Activated B cell treated with CpG ODN at 0.5 μM for 24 hours (primary cell): ENCODE measurements around the gene AUTS2. TPM values are rescaled to one million over a fixed set of nuclear protein-coding genes. Genes with fewer than 3 reads are reported as not detected.

ENCODE experiments used
- ATAC-seq: fragments of 200-7000 bp; cut with Tn5 transposase; one replicate; pipeline ENCODE4 v1.10.0; 2021; ENCODE audit warnings: low read depth, mild to moderate bottlenecking, moderate library complexity
- CTCF ChIA-PET: fragments of 350-600 bp; sonication (Branson Sonifier 250); formaldehyde crosslinking; loops from one replicate; lab custom pipeline; 2021; ENCODE audit warnings: antibody characterized with exemption; lab: Charles Lee
- POLR2A ChIA-PET: fragments of 350-600 bp; sonication (Branson Sonifier 250); formaldehyde crosslinking; loops from one replicate; lab custom pipeline; 2021; ENCODE audit warnings: antibody characterized with exemption; lab: Charles Lee
- DNase-seq: peaks from one replicate; pipeline ENCODE4 v3.0.0; 2022
- H3K27ac Mint-ChIP-seq: one replicate; pipeline ENCODE4 v1.8.0; 2020; ENCODE audit warnings: mixed read lengths
- H3K27me3 Mint-ChIP-seq: one replicate; pipeline ENCODE4 v1.8.0; 2021; ENCODE audit warnings: mixed read lengths
- H3K36me3 Mint-ChIP-seq: one replicate; pipeline ENCODE4 v1.8.0; 2021; ENCODE audit warnings: low read depth, mixed read lengths
- H3K4me1 Mint-ChIP-seq: one replicate; pipeline ENCODE4 v1.8.0; 2021; ENCODE audit warnings: mixed read lengths
- H3K4me3 Mint-ChIP-seq: one replicate; pipeline ENCODE4 v1.8.0; 2020; ENCODE audit warnings: mild to moderate bottlenecking, mixed read lengths
- H3K9me3 Mint-ChIP-seq: one replicate; pipeline ENCODE4 v1.8.0; 2020; ENCODE audit warnings: mixed read lengths
- CTCF ChIP-seq: fragments of 200-600 bp; IDR thresholded peaks from one replicate; pipeline ENCODE4 v1.8.0; 2022; ENCODE audit warnings: antibody characterized with exemption, mild to moderate bottlenecking
- intact Hi-C: fragments of 100-400 bp; cut with micrococcal nuclease; formaldehyde crosslinking; loops from one replicate; pipeline ENCODE4 v1.15.1; 2024
- total RNA-seq: library from RNA; stranded (reverse); gene quantifications from 2 replicates; pipeline ENCODE4 v1.2.3, GENCODE V29; 2022

The AUTS2 gene
- total RNA-seq, 1 donor from 2014 or later = 15.9 TPM

GRCh38 chr7:69879989-69880388 is 281.7 kb downstream of the AUTS2 start:
- POLR2A ChIA-PET = no interaction called here
- Mint-ChIP-seq H3K27me3 (no peaks in the 10 kb centered on the region), H3K4me3 (no peak overlapping the region), H3K36me3 (peaks cover 5% of the 10 kb centered on the region), H3K27ac (peak overlapping the region; percentile 37), H3K4me1 (peaks cover 44% of the 10 kb centered on the region), H3K9me3 (no peaks in the 10 kb centered on the region)
- no peak for DNase-seq
- CTCF ChIA-PET = no interaction called here
- TF ChIP-seq CTCF = no peak
- no peak for ATAC-seq
- intact Hi-C loops = no loop called here

- Mint-ChIP-seq H3K4me1 (peaks cover 44% of the 10 kb centered on the region), H3K9me3 (no peaks in the 10 kb centered on the region), H3K27ac (no peak overlapping the region), H3K36me3 (peaks cover 5% of the 10 kb centered on the region), H3K27me3 (no peaks in the 10 kb centered on the region), H3K4me3 (peak overlapping the region; percentile 28)
- TF ChIP-seq CTCF = no peak
- DNase-seq (no peak), ATAC-seq (peak; percentile 31)
- ChIA-PET CTCF (no interaction called here), POLR2A (no interaction called here)
- intact Hi-C loops = no loop called here
Measured at GRCh38 chr7:69880840-69881239, 282.6 kb downstream of the AUTS2 start.

- Mint-ChIP-seq H3K27me3 (no peaks in the 10 kb centered on the region), H3K4me1 (peaks cover 39% of the 10 kb centered on the region), H3K9me3 (no peaks in the 10 kb centered on the region), H3K36me3 (peaks cover 5% of the 10 kb centered on the region), H3K27ac (no peak overlapping the region), H3K4me3 (no peak overlapping the region)
- no peak for TF ChIP-seq CTCF
- intact Hi-C loops = no loop called here
- peak; percentile 52 for ATAC-seq
- ChIA-PET CTCF (no interaction called here), POLR2A (no interaction called here)
- DNase-seq = no peak
Measured at GRCh38 chr7:69882269-69882668, 284.0 kb downstream of the AUTS2 start.

GRCh38 chr7:69883399-69883891 is 285.2 kb downstream of the AUTS2 start:
- Mint-ChIP-seq H3K27me3 (no peaks in the 10 kb centered on the region), H3K36me3 (peaks cover 5% of the 10 kb centered on the region), H3K4me1 (peaks cover 35% of the 10 kb centered on the region), H3K4me3 (no peak overlapping the region), H3K27ac (no peak overlapping the region), H3K9me3 (no peaks in the 10 kb centered on the region)
- no peak for ATAC-seq
- POLR2A ChIA-PET = interaction anchor here (0.7 kb wide), 1 partner anchor 38 kb away, joined by 3 read pairs; no protein-coding TSS in a partner anchor
- CTCF ChIA-PET = interaction anchor here (0.6 kb wide), 1 partner anchor 334 kb away, joined by 3 read pairs; no protein-coding TSS in a partner anchor
- intact Hi-C loops = no loop called here
- no peak for TF ChIP-seq CTCF
- DNase-seq = no peak

GRCh38 chr7:69885431-69885830 is 287.2 kb downstream of the AUTS2 start:
- Mint-ChIP-seq H3K27me3 (no peaks in the 10 kb centered on the region), H3K27ac (no peak overlapping the region), H3K4me1 (peaks cover 37% of the 10 kb centered on the region), H3K36me3 (peaks cover 5% of the 10 kb centered on the region), H3K4me3 (no peak overlapping the region), H3K9me3 (no peaks in the 10 kb centered on the region)
- intact Hi-C loops = loop anchor here (5.0 kb wide), 2 partner anchors 43 to 288 kb away; partner anchors contain the start of gene AUTS2
- no peak for TF ChIP-seq CTCF
- no peak for DNase-seq
- no peak for ATAC-seq
- POLR2A ChIA-PET = no interaction called here
- CTCF ChIA-PET = interaction anchor here (0.9 kb wide), 1 partner anchor 61 kb away, joined by 3 read pairs; no protein-coding TSS in a partner anchor
